NCI-H2196 (cell line): ENCODE data around the gene COBL.

Source experiments
- DNase-seq: peaks from one replicate; lab custom pipeline; 2025; ENCODE audit not compliant: unreplicated experiment; lab: John Stamatoyannopoulos, UW

The COBL gene

DNA sequence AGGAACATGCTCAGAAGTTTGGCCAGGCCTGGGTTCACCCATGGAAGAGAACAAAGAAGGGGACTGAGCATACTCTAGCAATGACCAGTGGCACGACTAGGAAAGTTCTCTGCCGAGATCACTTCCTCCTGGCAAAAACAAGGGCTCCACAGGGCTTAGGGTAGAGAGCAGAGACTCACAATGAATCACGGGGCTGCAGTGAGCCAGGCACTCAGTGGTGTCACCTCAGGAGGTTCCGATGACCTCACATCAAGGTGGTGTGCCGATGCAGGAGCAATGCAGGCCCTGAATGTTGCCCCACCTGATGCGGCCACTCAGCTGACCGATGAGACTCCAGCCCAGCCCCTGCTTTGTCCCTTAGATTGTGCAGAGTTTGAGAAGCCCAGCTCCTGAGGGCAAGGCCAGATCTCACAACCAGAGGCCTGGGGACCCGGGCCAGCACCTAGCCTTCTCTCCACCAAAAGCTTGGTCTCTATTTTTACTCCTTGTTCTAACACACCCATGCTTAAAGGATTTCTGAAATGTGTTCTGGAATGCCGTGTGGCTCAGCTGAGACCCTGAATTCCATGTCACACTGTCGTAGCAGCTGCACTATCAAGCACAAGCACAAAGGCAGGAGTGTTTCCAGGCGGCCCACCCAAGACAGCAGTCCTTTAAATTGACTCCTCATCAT, 60.9 kb downstream of the COBL start:
- DNase-seq: no peak

DNA sequence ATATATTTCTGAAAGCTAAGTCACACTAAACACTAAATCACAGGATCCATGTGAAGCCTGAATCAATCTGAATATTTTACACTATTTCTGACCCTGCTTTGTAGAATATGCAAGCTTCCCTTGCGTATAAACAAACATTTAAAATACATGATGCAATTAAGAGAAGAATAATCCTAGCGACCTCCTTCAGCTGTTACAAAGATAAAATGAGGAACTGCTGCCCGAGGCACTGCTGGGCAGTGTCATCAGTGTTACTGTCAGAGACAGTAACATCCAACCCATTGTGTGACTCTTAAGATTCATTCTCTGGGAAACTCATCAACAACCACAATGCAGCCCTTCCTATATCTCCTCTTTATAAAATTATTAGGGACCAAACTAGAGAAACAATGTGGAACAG, 61.6 kb downstream of the COBL start:
- no peak for DNase-seq

DNA sequence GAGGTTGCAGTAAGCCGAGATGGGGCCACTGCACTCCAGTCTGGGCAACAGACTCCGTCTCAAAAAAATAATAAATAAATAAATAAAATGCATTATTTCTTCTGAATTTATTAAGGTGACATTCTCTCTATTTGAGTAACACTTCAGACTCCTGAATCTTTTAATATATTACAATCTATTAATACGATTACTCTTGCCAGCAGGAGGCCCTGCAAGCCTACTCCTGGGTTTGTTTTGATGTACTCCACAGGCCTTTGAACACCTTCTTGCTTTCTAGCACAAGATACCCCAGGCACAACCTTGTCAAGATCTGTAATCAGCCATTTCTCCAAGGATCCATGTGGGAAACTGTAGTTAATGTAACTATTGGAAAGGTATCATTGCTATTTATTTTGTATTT, 63.5 kb downstream of the COBL start:
- DNase-seq: no peak

DNA sequence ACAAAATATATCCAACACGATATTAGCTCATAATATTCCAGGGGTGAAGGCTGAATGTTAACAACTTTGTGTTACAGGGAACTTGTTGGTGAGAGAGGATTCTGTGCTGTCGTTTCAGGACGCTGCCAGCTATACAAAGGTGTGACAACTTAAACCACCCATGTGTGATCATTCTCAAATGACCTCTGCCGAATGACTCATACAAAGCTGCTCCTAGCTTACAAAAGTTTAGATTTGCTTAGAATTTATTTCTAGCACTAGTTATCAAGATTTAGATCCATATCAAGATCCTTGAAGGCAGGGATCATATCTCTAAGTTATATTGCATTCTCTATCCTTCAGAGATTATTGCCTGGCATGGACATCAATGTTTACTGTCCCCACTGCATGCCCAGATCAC, 65.3 kb downstream of the COBL start:
- DNase-seq: no peak

GRCh38 chr7:51250512-51250911, 66.1 kb downstream of the COBL start:
- DNase-seq: no peak

- DNase-seq: no peak
These were observed 66.6 kb downstream of the COBL start for GRCh38 chr7:51249991-51250390.

GRCh38 chr7:51249187-51249945, 67.2 kb downstream of the COBL start:
- no peak for DNase-seq

DNA sequence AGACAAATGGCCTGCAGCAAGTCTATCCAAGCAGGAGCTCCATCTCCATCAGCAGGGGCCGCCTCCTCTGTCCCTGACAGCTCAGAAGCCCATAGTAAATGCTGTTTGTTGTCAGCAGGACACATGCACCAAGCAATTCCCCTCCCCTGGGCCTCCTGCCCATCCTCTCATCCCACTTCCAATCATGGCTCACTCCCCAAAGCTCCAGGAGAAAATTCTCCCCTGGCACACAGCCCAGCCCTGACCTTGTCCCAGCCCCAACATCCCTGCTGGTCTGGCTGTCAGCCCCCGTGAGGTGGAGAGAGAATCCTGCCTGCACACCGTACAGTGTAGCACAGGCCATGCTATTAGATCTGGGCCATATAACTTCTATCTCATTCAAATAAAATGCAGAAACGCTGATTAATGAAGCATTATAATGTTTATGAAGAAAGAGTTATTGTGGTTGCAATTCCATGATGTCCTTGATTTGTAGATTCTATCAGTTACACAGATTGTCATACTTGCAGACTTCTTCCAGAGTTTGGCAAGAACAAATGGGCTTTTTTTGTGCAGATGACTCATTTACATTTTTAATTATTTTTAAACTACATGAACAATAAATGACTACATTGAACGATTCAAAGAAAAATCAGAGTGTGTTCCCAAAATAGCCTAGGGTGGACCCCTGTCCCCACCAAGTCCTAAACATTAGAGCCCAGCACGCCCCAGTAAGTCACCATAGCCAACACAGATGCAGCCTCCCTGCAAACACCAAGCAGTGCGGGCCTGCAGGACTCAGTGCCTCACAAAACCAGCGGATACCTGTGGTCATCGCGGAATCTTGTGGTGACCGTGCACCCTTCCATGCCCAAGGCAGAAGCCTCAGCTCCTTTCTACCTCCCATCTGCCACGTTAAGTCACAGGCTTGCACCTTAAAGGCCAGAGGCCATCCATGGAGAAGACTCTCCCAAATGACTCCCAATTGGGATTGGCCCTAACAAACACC, 70.1 kb downstream of the COBL start:
- no peak for DNase-seq

DNA sequence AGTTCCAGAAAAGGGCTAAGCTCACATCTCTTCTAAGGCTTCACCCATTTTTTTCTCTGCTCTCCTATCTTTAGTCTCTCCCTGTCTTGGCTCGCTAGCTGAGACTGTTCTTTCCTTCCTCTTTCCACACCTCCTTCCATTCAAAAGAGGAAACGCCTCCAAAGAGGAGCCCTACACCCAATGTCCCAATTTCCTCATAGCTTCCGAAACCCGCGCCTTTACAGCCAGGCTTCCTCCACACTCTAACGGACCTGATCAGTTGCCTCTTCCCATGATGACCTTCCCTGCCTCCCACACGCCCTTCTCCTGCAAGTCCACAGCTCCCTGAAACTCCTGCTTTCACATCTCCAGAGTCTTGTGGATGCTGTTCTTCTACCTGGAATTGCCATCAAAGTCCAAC, 71.7 kb downstream of the COBL start:
- no peak for DNase-seq

GRCh38 chr7:51244053-51244452, 72.6 kb downstream of the COBL start:
- DNase-seq: no peak

DNA sequence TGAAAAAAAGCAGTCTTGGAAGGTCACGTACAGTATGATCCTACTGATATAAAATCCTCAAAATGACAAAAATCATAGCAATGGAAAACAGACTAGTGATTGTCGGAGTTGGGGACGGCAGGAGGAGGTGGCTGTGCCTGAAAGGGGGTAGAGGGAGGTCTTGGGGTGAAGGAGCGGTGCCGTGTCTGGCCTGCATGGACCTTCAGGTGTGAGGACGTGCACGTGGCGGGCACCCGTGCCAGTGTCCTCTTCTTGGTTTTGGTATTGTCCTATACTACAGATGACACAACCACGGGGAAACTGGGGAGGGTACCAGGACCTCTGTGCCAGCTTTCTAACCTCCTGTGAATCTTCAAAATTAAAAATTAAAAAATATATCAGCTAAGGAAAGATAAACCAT, 73.0 kb downstream of the COBL start:
- no peak for DNase-seq

DNA sequence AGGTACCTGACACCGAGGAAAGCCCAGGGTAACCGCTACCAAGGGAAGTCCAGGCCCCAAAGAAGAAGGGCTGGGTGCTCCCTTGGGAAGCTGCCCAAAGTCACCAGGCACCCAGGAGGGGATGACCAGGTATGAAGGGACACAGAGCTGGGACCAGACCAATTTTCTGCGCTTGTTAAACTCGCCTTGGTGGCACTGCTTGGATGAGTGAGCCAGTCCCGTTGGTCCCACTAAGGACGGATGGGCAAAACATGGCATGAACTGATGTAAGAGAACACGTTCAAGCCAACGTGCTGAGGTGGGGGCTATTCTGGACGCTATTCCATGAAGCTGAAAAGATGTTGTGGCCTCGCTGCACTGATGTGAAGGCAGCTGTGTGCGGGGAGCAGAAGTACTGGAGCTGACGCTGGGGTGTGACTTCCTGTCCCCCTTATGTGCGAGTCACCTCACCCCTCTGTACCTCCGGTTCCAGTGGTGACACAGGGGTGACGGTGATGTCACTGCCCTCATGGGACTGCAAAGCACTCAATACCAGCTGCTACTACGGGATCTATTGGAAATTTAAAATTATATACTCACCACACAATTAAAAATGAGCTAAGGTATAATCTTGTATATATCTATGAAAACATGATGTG, 73.6 kb downstream of the COBL start:
- no peak for DNase-seq

- no peak for DNase-seq
These were observed 74.5 kb downstream of the COBL start for GRCh38 chr7:51242007-51242691.

DNA sequence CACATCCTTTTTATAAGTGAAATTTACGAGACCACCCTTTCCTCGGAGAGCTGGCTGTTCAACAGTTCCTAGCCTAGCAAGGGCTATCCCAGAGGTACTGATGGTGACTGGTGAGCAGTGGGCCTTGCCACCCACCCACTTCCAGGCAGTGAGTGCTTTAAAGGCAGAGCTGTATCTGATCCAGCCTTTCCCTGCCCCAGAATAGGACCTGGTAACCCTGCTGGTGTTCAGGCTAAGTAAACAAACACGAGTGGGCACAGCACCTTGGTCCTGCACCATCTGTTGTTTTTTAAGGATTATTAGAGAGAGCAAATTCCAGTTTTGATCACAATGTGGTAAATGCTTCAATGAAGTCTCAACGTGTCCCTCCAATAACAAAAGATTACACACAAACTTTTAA, 75.7 kb downstream of the COBL start:
- no peak for DNase-seq

DNA sequence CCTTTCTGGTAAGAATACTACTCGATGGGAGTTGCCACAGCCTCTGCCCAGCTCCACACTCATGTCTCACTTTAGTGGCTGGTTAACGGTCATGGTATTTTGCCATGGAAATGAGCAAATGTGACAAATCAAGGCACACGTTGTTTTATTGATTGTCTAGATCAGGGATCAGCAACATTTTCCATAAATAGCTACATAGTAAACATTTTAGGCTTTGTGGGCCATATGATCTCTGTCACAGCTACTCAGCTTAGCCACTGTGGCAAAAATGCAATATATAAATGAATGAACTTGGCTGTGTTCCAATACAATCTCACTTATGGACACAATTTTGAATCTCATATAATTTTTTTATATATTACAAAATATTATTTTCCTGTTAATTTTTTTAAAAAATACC, 76.9 kb downstream of the COBL start:
- DNase-seq: no peak

DNA sequence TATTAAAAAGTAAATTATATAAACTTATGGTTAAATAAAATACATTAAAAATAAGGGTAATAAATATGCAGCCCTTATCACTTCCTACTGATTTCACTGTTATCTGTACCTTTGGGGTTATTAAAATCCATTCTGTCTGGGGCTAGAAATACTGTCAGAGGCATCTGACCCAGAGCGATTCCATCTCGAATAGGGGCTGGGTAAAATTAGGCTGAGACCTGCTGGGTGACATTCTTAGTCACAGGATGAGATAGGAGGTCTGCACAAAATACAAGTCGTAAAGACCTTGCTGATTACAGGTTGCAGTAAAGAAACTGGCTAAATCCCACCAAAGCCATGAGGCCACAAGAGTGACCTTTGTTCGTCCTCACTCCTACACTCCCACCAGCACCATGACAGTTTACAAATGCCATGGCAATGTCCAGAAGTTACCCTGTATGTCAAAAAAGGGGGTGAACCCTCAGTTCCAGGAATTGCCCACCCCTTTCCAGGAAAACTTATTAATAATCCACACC, 77.6 kb downstream of the COBL start:
- no peak for DNase-seq

- no peak for DNase-seq
These were observed 79.0 kb downstream of the COBL start for GRCh38 chr7:51237446-51238133.

- DNase-seq: no peak
These were observed 80.0 kb downstream of the COBL start for GRCh38 chr7:51236470-51237132.

DNA sequence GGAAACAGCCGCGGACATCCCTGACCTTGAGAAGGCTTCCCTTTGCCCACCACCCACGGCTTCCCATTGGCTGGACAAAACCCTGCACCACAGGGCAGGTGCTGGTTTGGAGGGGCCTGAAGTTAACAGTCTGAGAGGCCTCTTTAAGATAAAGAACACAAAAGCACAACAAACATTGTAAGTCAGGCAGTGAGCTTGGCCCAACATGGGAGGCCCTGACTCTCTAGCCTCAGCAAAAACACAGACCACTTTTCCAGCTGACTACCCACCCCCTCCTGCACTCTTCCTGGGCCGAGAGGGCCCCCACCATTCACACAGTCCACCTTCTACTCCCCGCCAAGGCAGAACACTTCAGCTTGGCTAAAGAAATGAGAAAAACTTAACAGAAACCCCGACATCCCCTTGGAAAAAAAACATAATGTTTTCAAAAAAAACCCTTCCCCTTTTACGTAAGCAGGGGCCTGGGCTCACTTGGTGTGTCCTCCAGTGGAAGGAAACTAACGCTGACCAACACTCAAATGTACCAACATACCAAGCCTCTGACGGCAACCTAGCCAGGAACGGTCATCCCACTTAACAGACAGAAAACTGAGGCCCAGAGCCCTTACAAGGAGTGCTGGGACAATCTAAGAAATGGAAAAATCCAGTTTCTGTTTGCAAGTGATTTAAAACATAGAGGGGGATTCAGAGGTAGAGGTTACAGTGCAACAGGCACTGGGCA, 80.9 kb downstream of the COBL start:
- no peak for DNase-seq
